Upper lobe of right lung (tissue), 1 donor: ENCODE data around the gene POM121. TPM values are rescaled to one million over a fixed set of nuclear protein-coding genes. Genes with fewer than 3 reads are reported as not detected.
A peak's percentile ranks its signal among the peaks of the same experiment; 100 is the strongest.
"Not testable (repeated sequence)": the region's sequence is repeated elsewhere in the genome, so short reads cannot be mapped to it uniquely, and the experiment has no call there.

Experiments used
- ATAC-seq: fragments of 200-7000 bp; cut with Tn5 transposase; one replicate; pipeline ENCODE4 v1.9.1; 2020; ENCODE audit warnings: mild to moderate bottlenecking, moderate library complexity
- DNase-seq: peaks from one replicate; pipeline ENCODE4 v3.0.0-alpha.2; 2020
- H3K27ac ChIP-seq: fragments of 200-600 bp; one replicate; pipeline ENCODE4 v1.8.0; 2022
- H3K27me3 ChIP-seq: fragments of 200-600 bp; one replicate; pipeline ENCODE4 v1.8.0; 2022; ENCODE audit warnings: mild to moderate bottlenecking
- H3K36me3 ChIP-seq: fragments of 200-600 bp; one replicate; pipeline ENCODE4 v1.8.0; 2022
- H3K4me1 ChIP-seq: fragments of 200-600 bp; one replicate; pipeline ENCODE4 v1.8.0; 2022
- H3K4me3 ChIP-seq: fragments of 200-600 bp; one replicate; pipeline ENCODE4 v1.8.0; 2022; ENCODE audit warnings: mild to moderate bottlenecking
- H3K9me3 ChIP-seq: fragments of 200-600 bp; one replicate; pipeline ENCODE4 v1.8.0; 2022
- intact Hi-C: fragments of 100-400 bp; cut with DNase I; formaldehyde crosslinking; loops from one replicate; pipeline ENCODE4 v1.11.0; 2022
- total RNA-seq: library from RNA; stranded (reverse); fragmentation: NEBNext Ultra II Directional; extraction: Animal tissue kit (Norgen Biotek cat#: 25700); gene quantifications from one replicate; pipeline ENCODE4 v1.2.1, GENCODE V29; 2021
- donor health status: DM: no; HTN: yes; CAD: no; lungs with severe emphysema.

Gene POM121
- total RNA-seq, 1 donor from 2014 or later, result 39.4 TPM

GRCh38 chr7:72966892-72967291, 42.0 kb downstream of the POM121 start:
- H3K36me3 ChIP-seq, H3K27ac ChIP-seq, H3K4me3 ChIP-seq, H3K9me3 ChIP-seq, H3K4me1 ChIP-seq, ATAC-seq, H3K27me3 ChIP-seq, intact Hi-C loops: not testable (repeated sequence)
- peak; percentile 27 for DNase-seq

GRCh38 chr7:72968980-72969516, 44.2 kb downstream of the POM121 start, which contains the start of gene TRIM74:
Gene TRIM74 (minus strand): TSS chr7:72969466. CDS start chr7:72966157, 3,309 bp downstream.
- intact Hi-C loops, result not testable (repeated sequence)
- peak; percentile 46 for DNase-seq

GRCh38 chr7:72969688-72970087, 44.8 kb downstream of the POM121 start:
- H3K27me3 ChIP-seq, intact Hi-C loops, H3K4me1 ChIP-seq, H3K9me3 ChIP-seq, H3K27ac ChIP-seq, H3K4me3 ChIP-seq, H3K36me3 ChIP-seq, DNase-seq: not testable (repeated sequence)
- peak; percentile 3 for ATAC-seq

More at GRCh38 chr7:72968980-72969516, 44.2 kb downstream of the POM121 start, which contains the start of gene TRIM74:
- not testable (repeated sequence) for H3K36me3 ChIP-seq, H3K9me3 ChIP-seq, H3K4me1 ChIP-seq, H3K27me3 ChIP-seq, H3K27ac ChIP-seq, H3K4me3 ChIP-seq
- peak; percentile 9 for ATAC-seq

- DNase-seq, intact Hi-C loops, H3K27ac ChIP-seq, ATAC-seq, H3K4me3 ChIP-seq, H3K36me3 ChIP-seq, H3K9me3 ChIP-seq, H3K27me3 ChIP-seq, H3K4me1 ChIP-seq: not testable (repeated sequence)
Observed at GRCh38 chr7:72971505-72971904, 46.6 kb downstream of the POM121 start.

GRCh38 chr7:72974781-72975180, 49.9 kb downstream of the POM121 start:
- H3K4me3 ChIP-seq, H3K27ac ChIP-seq, H3K27me3 ChIP-seq, H3K4me1 ChIP-seq, H3K36me3 ChIP-seq, intact Hi-C loops, H3K9me3 ChIP-seq, ATAC-seq, DNase-seq: not testable (repeated sequence)

- H3K27ac ChIP-seq, H3K27me3 ChIP-seq, H3K4me1 ChIP-seq, H3K4me3 ChIP-seq, H3K36me3 ChIP-seq, intact Hi-C loops, H3K9me3 ChIP-seq: not testable (repeated sequence)
- ATAC-seq (peak; percentile 26), DNase-seq (peak; percentile 60)
Observed at GRCh38 chr7:72975656-72976286, 50.9 kb downstream of the POM121 start.

DNA sequence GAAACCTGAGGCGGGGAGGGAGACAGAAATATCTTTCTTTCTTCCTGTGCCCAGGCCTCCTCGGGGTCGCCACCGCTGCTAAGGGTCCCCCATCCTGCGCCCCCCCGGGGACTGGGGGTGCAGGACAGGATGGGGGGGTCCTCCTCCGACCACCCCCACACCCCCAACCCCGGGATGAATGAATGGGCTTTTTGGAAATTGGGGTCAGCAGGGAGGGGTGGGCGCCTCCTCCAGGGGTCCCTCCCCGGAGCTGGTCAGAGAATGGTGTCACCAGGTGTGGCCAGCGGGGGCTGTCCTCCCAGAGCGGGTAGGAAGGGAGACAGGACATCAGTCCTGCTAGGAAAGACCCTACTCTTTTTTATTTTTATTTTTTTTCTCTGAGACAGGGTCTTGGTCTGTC, 51.5 kb downstream of the POM121 start:
- intact Hi-C loops, H3K27me3 ChIP-seq, ATAC-seq, H3K4me1 ChIP-seq, H3K27ac ChIP-seq, H3K36me3 ChIP-seq, H3K9me3 ChIP-seq, H3K4me3 ChIP-seq, DNase-seq: not testable (repeated sequence)

GRCh38 chr7:72980382-72980781, 55.5 kb downstream of the POM121 start:
- DNase-seq (peak; percentile 44), ATAC-seq (peak; percentile 19)
- H3K27ac ChIP-seq, H3K36me3 ChIP-seq, H3K9me3 ChIP-seq, H3K27me3 ChIP-seq, H3K4me1 ChIP-seq, H3K4me3 ChIP-seq, intact Hi-C loops: not testable (repeated sequence)

GRCh38 chr7:72982084-72982483, 57.2 kb downstream of the POM121 start:
- H3K36me3 ChIP-seq, H3K4me1 ChIP-seq, intact Hi-C loops, H3K27me3 ChIP-seq, ATAC-seq, H3K27ac ChIP-seq, H3K4me3 ChIP-seq, H3K9me3 ChIP-seq, DNase-seq: not testable (repeated sequence)

GRCh38 chr7:72990146-72990913, 65.4 kb downstream of the POM121 start:
- H3K4me1 ChIP-seq, H3K9me3 ChIP-seq, H3K36me3 ChIP-seq, H3K4me3 ChIP-seq, intact Hi-C loops, H3K27ac ChIP-seq, H3K27me3 ChIP-seq: not testable (repeated sequence)
- ATAC-seq (peak; percentile 64), DNase-seq (peak; percentile 51)

- H3K4me1 ChIP-seq, intact Hi-C loops, ATAC-seq: not testable (repeated sequence)
Observed at GRCh38 chr7:72995484-72995883, 70.6 kb downstream of the POM121 start.

DNA sequence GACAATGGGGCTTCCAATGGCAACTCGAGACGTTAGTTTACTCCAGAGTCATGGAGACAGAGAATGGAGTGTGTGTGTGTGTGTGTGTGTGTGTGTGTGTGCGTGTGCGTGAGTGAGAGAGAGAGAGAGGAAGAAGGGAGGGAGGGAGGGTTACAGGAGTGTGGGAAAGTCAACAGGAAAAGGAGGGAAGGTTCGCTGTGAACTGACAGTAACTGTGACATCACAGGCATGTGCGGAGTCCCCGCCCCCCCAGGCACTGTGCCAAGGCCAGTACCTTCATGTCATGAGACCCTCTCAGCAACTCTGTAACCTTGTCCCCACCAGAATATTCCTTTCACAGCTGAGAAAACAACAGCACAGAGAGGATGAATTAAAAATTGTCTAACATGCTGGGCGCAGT, 72.6 kb downstream of the POM121 start:
- intact Hi-C loops, DNase-seq, H3K4me3 ChIP-seq, H3K27me3 ChIP-seq, H3K9me3 ChIP-seq, H3K4me1 ChIP-seq, H3K27ac ChIP-seq, H3K36me3 ChIP-seq: not testable (repeated sequence)
- peak; percentile 48 for ATAC-seq

More at GRCh38 chr7:72995484-72995883, 70.6 kb downstream of the POM121 start:
- H3K27ac ChIP-seq, H3K4me3 ChIP-seq, H3K9me3 ChIP-seq, H3K36me3 ChIP-seq, DNase-seq, H3K27me3 ChIP-seq: not testable (repeated sequence)

GRCh38 chr7:72997887-72998468, 73.1 kb downstream of the POM121 start:
- DNase-seq, H3K36me3 ChIP-seq, H3K9me3 ChIP-seq, ATAC-seq, intact Hi-C loops, H3K27ac ChIP-seq, H3K4me3 ChIP-seq, H3K4me1 ChIP-seq, H3K27me3 ChIP-seq: not testable (repeated sequence)
